ENCODE measurements around the gene CPXM2.

GRCh38 chr10:123726381-123726780 lies 165.2 kb downstream of the CPXM2 start:
- TF ChIP-seq CTCF (IDR thresholded peaks at IDR 0.05) (no peak), EP300 (IDR thresholded peaks at IDR 0.05) (no peak), POLR2A (IDR thresholded peaks at IDR 0.05; ENCODE audit: low read depth) (no peak), POLR2AphosphoS5 (IDR thresholded peaks at IDR 0.05) (no peak)

Data from esophagus muscularis mucosa (tissue), 4 donors.